Limb (tissue), 2 donors: Measurements from ENCODE around the gene OSBPL1A.
A peak's percentile ranks its signal among the peaks of the same experiment; 100 is the strongest.

ENCODE experiments used
- DNase-seq, 2 donors: peaks; one replicate each; pipeline ENCODE4 v3.0.0-alpha.2; 2016; ENCODE audit errors: extremely low spot score in 2 of 2

Gene OSBPL1A

DNA sequence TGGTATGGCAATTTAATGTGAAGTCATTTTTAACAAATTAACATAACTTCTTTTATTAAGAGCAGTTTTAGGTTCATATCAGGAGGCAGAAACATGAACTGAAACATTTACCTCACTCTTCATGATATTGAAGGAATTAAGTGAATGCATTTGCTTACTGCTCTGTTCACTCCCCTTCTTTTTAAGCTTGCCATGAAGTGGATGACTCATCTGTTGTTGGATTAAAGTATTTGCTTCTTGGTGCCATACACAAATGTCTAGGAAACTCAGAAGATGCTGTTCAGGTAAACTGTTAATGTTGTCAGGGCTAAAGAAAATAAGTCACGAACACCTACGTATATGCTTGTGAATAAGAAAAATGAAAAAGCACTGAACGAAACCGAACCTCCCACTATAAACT lies 268.9 kb downstream of the OSBPL1A start:
- no peak for DNase-seq

- no peak for DNase-seq
Observed at GRCh38 chr18:24127735-24128134, 269.9 kb downstream of the OSBPL1A start.

DNA sequence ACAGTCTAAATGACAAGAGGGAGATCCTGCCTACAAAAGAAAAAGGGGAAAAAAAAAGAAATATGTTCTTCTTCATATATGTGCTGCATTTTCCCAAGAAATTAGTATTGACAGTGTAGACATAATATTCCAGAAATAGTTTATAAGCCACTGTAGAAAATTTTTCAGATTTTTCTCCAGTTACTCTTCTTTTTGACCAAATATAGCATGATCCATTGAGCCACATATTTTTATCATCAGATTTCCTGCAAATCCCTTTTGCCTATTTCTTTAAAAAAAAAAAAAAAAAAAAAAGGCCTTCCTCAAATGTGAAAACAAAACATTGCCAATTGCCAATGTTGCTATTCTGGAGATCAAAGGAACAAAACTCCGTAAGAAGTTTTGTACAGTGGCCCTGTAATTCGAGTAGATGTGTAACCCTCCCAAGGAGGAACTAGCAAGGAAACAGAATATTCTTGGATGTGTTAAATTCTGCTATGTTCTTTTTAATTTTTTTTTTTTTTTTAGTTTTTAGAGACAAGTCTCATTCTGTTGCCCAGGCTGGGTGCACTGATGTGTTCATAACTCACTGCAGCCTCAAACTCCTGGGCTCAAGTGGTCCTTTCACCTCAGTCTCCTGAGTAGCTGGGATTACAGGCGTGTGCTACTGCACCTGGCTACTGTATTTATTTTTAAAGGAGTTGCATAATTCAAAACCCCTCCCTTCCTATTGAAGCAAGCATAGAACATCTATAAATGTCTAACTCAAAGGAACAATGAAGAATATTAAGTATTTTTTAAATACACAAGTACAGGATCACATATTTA lies 271.3 kb downstream of the OSBPL1A start:
- DNase-seq = no peak

DNA sequence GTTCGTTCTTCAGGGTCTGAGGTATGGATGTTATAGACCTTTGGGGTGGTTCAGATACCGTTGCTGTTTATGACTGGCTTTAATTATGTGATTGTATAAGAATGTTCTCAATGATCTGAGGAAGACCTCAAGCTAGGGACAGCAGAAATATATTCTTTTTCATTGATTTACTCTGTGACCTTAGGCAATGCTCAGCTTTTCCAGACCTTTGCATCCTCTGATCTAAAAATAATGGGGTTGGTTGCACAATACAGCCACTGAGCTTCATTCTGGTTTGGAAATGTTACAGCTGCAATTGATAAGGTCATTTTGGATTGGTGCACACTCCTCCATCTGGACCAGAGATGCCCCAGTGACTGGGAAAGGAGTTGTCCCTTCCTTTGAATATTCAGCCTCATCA lies 276.0 kb downstream of the OSBPL1A start:
- no peak for DNase-seq

DNA sequence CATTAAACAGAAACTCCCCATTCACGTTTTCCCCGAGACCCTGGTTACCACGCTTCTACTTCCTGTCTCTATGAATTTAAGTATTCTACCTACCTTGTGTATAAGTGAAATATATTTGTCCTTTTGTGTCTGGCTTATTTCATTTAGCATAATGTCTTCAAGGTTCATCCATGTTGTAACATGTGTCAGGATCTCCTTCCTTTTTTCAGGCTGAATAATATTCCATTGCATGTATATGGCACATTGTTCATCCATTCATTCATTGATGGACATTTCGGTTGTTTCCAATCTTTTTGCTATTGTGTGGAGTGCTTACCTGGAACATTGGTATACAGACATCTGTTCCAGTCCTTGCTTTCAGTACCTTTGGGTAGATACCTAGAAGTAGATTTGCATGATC lies 276.9 kb downstream of the OSBPL1A start:
- no peak for DNase-seq

- peak; percentile 80 to 82 for DNase-seq
Observed at GRCh38 chr18:24118750-24119577, 278.7 kb downstream of the OSBPL1A start.

GRCh38 chr18:24115628-24116027 lies 282.0 kb downstream of the OSBPL1A start:
- no peak for DNase-seq

- no peak for DNase-seq
Observed at GRCh38 chr18:24114924-24115549, 282.6 kb downstream of the OSBPL1A start.

- DNase-seq = no peak
Observed at GRCh38 chr18:24112874-24113615, 284.6 kb downstream of the OSBPL1A start.

DNA sequence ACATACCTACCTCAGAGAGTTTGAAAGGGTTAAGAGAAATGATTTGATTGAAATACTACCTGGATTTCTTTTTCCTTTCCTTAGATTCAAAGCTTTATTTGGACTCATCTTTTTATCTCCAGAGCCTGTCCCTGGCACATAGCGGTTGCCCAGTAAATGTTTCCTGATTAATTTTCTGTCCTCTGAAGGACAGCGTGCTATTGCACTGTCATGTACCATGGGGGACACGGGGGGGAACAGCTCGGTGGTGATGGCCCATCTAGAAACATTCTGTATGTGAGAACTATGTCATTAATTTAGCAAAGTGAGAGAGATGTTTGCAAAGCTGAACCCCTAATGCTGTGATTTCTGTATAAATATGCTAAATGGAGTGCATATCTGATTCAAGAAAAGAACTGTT lies 285.2 kb downstream of the OSBPL1A start:
- DNase-seq = no peak
